H9 (cell line): ENCODE measurements around the gene GJB6. TPM values are rescaled to one million over a fixed set of nuclear protein-coding genes. Genes with fewer than 3 reads are reported as not detected.

Experiments used
- DNase-seq: peaks from one replicate; pipeline ENCODE4 v3.0.0-alpha.2; 2017
- H2AFZ ChIP-seq: one replicate; pipeline ENCODE4 v1.6.1; 2013; ENCODE audit warnings: mild to moderate bottlenecking, low read length, control low read depth, moderate library complexity
- H2AK5ac ChIP-seq: 2 replicates; pipeline ENCODE4 v1.6.1; 2013; ENCODE audit warnings: low read length, control low read depth, mixed read lengths; ENCODE audit not compliant: insufficient read length
- H2BK120ac ChIP-seq: one replicate; pipeline ENCODE4 v1.6.1; 2013; ENCODE audit warnings: low read depth, mild to moderate bottlenecking, low read length, control low read depth, inconsistent platforms; ENCODE audit not compliant: poor library complexity, severe bottlenecking
- H2BK12ac ChIP-seq: 2 replicates; pipeline ENCODE4 v1.6.1; 2013; ENCODE audit warnings: low read length, control low read depth, mixed read lengths, low read depth; ENCODE audit not compliant: insufficient read length
- H2BK15ac ChIP-seq: 2 replicates; pipeline ENCODE4 v1.6.1; 2013; ENCODE audit warnings: low read depth, low read length, control low read depth
- H2BK20ac ChIP-seq: one replicate; pipeline ENCODE4 v1.6.1; 2013; ENCODE audit warnings: low read depth, mild to moderate bottlenecking, low read length, control low read depth, inconsistent platforms; ENCODE audit not compliant: poor library complexity, severe bottlenecking
- H2BK5ac ChIP-seq: 2 replicates; pipeline ENCODE4 v1.6.1; 2013; ENCODE audit warnings: low read length, control low read depth, mixed read lengths; ENCODE audit not compliant: insufficient read length
- H3K14ac ChIP-seq: 2 replicates; pipeline ENCODE4 v1.6.1; 2013; ENCODE audit warnings: low read length, control low read depth; ENCODE audit not compliant: insufficient read depth
- H3K18ac ChIP-seq: 2 replicates; pipeline ENCODE4 v1.6.1; 2013; ENCODE audit warnings: low read depth, mild to moderate bottlenecking, mixed read lengths, low read length, control low read depth; ENCODE audit not compliant: insufficient read length
- H3K23ac ChIP-seq: 2 replicates; pipeline ENCODE4 v1.6.1; 2013; ENCODE audit warnings: low read length, control low read depth, mixed read lengths, low read depth; ENCODE audit not compliant: insufficient read length
- H3K23me2 ChIP-seq: 2 replicates; pipeline ENCODE4 v1.6.1; 2013; ENCODE audit warnings: low read depth, mild to moderate bottlenecking, mixed read lengths, low read length, control low read depth; ENCODE audit not compliant: insufficient read length, poor library complexity, severe bottlenecking
- H3K27ac ChIP-seq: 2 replicates; pipeline ENCODE4 v1.5.1; 2013; ENCODE audit warnings: low read length, control low read depth, mixed read lengths, low read depth; ENCODE audit not compliant: insufficient read length
- H3K27me3 ChIP-seq: 2 replicates; pipeline ENCODE4 v1.6.1; 2013; ENCODE audit warnings: low read length, control low read depth, inconsistent platforms; ENCODE audit not compliant: insufficient read depth
- H3K4ac ChIP-seq: 2 replicates; pipeline ENCODE4 v1.6.1; 2013; ENCODE audit warnings: low read depth, mild to moderate bottlenecking, control low read depth, inconsistent platforms, low read length, moderate library complexity
- H3K4me1 ChIP-seq: 2 replicates; pipeline ENCODE4 v1.6.1; 2013; ENCODE audit warnings: low read length, control low read depth, inconsistent platforms; ENCODE audit not compliant: insufficient read depth
- H3K4me2 ChIP-seq: 2 replicates; pipeline ENCODE4 v1.6.1; 2013; ENCODE audit warnings: low read length, control low read depth, mixed read lengths; ENCODE audit not compliant: insufficient read length, insufficient read depth
- H3K56ac ChIP-seq: 2 replicates; pipeline ENCODE4 v1.6.1; 2013; ENCODE audit warnings: low read depth, mild to moderate bottlenecking, mixed read lengths, low read length, control low read depth; ENCODE audit not compliant: insufficient read length
- H3K79me1 ChIP-seq: 2 replicates; pipeline ENCODE4 v1.6.1; 2013; ENCODE audit warnings: low read depth, mild to moderate bottlenecking, moderate library complexity, low read length, control low read depth, inconsistent platforms; ENCODE audit not compliant: insufficient read depth, poor library complexity, severe bottlenecking
- H3K79me2 ChIP-seq: 2 replicates; pipeline ENCODE4 v1.6.1; 2013; ENCODE audit warnings: low read length, control low read depth, inconsistent platforms; ENCODE audit not compliant: insufficient read depth
- H3K9ac ChIP-seq: 2 replicates; pipeline ENCODE4 v1.6.1; 2013; ENCODE audit warnings: low read length, control low read depth, mixed read lengths; ENCODE audit not compliant: insufficient read length; ENCODE audit errors: extremely low read depth
- H3K9me3 ChIP-seq: one replicate; pipeline ENCODE4 v1.6.1; 2013; ENCODE audit warnings: low read depth, low read length, inconsistent platforms; ENCODE audit not compliant: control insufficient read depth
- H3T11ph ChIP-seq: one replicate; pipeline ENCODE4 v1.6.1; 2013; ENCODE audit warnings: mild to moderate bottlenecking, low read length, control low read depth, inconsistent platforms
- H4K20me1 ChIP-seq: one replicate; pipeline ENCODE4 v1.6.1; 2013; ENCODE audit not compliant: control insufficient read depth, insufficient read length, insufficient read depth
- H4K5ac ChIP-seq: 2 replicates; pipeline ENCODE4 v1.6.1; 2013; ENCODE audit warnings: low read depth, mild to moderate bottlenecking, mixed read lengths, low read length, control low read depth; ENCODE audit not compliant: insufficient read length
- H4K8ac ChIP-seq: replicated peaks from 2 replicates; pipeline ENCODE4 v1.6.1; 2013; ENCODE audit warnings: low read length, control low read depth, mixed read lengths, low read depth; ENCODE audit not compliant: insufficient read length
- H4K91ac ChIP-seq: 2 replicates; pipeline ENCODE4 v1.6.1; 2013; ENCODE audit warnings: low read depth, mild to moderate bottlenecking, moderate library complexity, mixed read lengths, low read length, control low read depth; ENCODE audit not compliant: insufficient read length
- H3K27ac Mint-ChIP-seq, 3 experiments: 2 replicates in 2 of 3; 3 replicates in 1 of 3; pipeline ENCODE4 v1.8.0; 2020 to 2021; ENCODE audit warnings: mixed read lengths in 3 of 3, mild to moderate bottlenecking in 1 of 3, moderate library complexity in 1 of 3
- H3K27me3 Mint-ChIP-seq: 2 replicates; pipeline ENCODE4 v1.8.0; 2021; ENCODE audit warnings: low read depth, mild to moderate bottlenecking, moderate library complexity, mixed read lengths
- H3K36me3 Mint-ChIP-seq, 3 experiments: 2 replicates in 2 of 3; 3 replicates in 1 of 3; pipeline ENCODE4 v1.8.0; 2020 to 2021; ENCODE audit warnings: low read depth in 3 of 3, mixed read lengths in 3 of 3; ENCODE audit not compliant: insufficient read depth in 1 of 3
- H3K4me1 Mint-ChIP-seq, 2 experiments: 2 replicates each; pipeline ENCODE4 v1.8.0; 2020; ENCODE audit warnings: mixed read lengths in 2 of 2
- H3K4me3 Mint-ChIP-seq, 2 experiments: 2 replicates in 1 of 2; 3 replicates in 1 of 2; pipeline ENCODE4 v1.8.0; 2020 to 2021; ENCODE audit warnings: mild to moderate bottlenecking in 2 of 2, mixed read lengths in 2 of 2, moderate library complexity in 1 of 2
- H3K9me3 Mint-ChIP-seq, 2 experiments: 2 replicates in 1 of 2; 3 replicates in 1 of 2; pipeline ENCODE4 v1.8.0; 2020; ENCODE audit warnings: mild to moderate bottlenecking in 2 of 2, mixed read lengths in 2 of 2, moderate library complexity in 1 of 2
- WGBS: extraction: QIAGEN DNeasy Blood & Tissue Kit; methylation state at CpG from one replicate; pipeline ENCODE4 v1.1.7; 2013; ENCODE audit warnings: missing lambda C conversion rate, low lambda C conversion rate, mixed read lengths; ENCODE audit not compliant: insufficient read length; ENCODE audit errors: extremely low coverage; 5-methylcytosine and 5-hydroxymethylcytosine counted together
- total RNA-seq: library from RNA; stranded (reverse); gene quantifications from 2 replicates; pipeline ENCODE4 v1.2.1, GENCODE V29; 2021
- TF ChIP-seq, protein P1 (sequence below): fragments of 200-600 bp; sonication (generic); conservative IDR thresholded peaks from 3 replicates; pipeline ENCODE4 v1.8.0; 2021; ENCODE audit warnings: antibody characterized with exemption, mild to moderate bottlenecking

GJB6 gene
- total RNA-seq, 1 experiment from 2014 or later: not detected

DNA sequence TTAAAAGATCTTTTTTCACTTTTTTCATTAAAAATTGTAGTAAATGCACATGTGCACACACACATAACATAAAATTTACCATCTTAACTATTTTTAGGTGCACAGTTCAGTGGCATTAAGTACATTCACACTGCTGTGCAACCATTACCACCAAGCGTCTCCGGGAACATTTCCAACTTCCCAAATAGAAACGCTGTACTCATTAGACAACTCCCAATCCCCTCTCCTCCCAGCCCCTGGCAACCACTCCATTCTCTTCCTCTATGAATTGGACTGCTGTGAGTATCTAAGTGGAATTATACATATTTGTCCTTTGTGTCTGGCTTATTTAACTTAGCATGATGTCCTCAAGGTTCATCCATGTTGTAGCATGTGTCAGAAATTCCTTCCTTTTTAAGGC is 50.9 kb downstream of the GJB6 start:
- Histone ChIP-seq H3K9ac (no peak overlapping the region), H2BK20ac (no peak overlapping the region), H2BK15ac (no peak overlapping the region), H3K4me2 (no peak overlapping the region), H3K23ac (no peak overlapping the region), H4K20me1 (no peaks in the 10 kb centered on the region), H3K79me2 (no peaks in the 10 kb centered on the region), H4K5ac (no peak overlapping the region), H3K9me3 (no peaks in the 10 kb centered on the region), H3K23me2 (no peaks in the 10 kb centered on the region), H2BK12ac (no peak overlapping the region), H2AK5ac (no peak overlapping the region), H2AFZ (no peak overlapping the region), H3K14ac (no peak overlapping the region), H2BK5ac (no peak overlapping the region), H3K4ac (no peak overlapping the region), H3K56ac (no peak overlapping the region), H2BK120ac (no peak overlapping the region), H3K18ac (no peak overlapping the region), H3K79me1 (no peaks in the 10 kb centered on the region), H4K91ac (no peak overlapping the region), H4K8ac (no peak overlapping the region), H3K27me3 (no peaks in the 10 kb centered on the region), H3T11ph (no peak overlapping the region), H3K4me1 (no peaks in the 10 kb centered on the region), H3K27ac (no peak overlapping the region)
- H3K27ac Mint-ChIP-seq: no peak overlapping the region
- H3K36me3 Mint-ChIP-seq: no peaks in the 10 kb centered on the region
- H3K9me3 Mint-ChIP-seq: no peaks in the 10 kb centered on the region; a peak in 1 of 5 replicates
- H3K4me3 Mint-ChIP-seq: no peak overlapping the region
- TF ChIP-seq, protein P1, sequence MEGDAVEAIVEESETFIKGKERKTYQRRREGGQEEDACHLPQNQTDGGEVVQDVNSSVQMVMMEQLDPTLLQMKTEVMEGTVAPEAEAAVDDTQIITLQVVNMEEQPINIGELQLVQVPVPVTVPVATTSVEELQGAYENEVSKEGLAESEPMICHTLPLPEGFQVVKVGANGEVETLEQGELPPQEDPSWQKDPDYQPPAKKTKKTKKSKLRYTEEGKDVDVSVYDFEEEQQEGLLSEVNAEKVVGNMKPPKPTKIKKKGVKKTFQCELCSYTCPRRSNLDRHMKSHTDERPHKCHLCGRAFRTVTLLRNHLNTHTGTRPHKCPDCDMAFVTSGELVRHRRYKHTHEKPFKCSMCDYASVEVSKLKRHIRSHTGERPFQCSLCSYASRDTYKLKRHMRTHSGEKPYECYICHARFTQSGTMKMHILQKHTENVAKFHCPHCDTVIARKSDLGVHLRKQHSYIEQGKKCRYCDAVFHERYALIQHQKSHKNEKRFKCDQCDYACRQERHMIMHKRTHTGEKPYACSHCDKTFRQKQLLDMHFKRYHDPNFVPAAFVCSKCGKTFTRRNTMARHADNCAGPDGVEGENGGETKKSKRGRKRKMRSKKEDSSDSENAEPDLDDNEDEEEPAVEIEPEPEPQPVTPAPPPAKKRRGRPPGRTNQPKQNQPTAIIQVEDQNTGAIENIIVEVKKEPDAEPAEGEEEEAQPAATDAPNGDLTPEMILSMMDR: no peak
- H3K27me3 Mint-ChIP-seq: peaks cover 5% of the 10 kb centered on the region; the same call in 1 of the 2 replicates
- no CpG with 5 or more reads among the region's 3 CpGs for WGBS
- no peak for DNase-seq
- H3K4me1 Mint-ChIP-seq: no peaks in the 10 kb centered on the region
